Hair follicular keratinocyte (primary cell): ENCODE data around the gene GMEB2. TPM values are rescaled to one million over a fixed set of nuclear protein-coding genes. Genes with fewer than 3 reads are reported as not detected.

Source experiments
- total RNA-seq: library from RNA; depleted of rRNA; stranded (reverse); fragments of >200 nt; gene quantifications from 2 replicates; pipeline ENCODE4 v1.2.3, GENCODE V29; 2015

GMEB2 gene, protein sequence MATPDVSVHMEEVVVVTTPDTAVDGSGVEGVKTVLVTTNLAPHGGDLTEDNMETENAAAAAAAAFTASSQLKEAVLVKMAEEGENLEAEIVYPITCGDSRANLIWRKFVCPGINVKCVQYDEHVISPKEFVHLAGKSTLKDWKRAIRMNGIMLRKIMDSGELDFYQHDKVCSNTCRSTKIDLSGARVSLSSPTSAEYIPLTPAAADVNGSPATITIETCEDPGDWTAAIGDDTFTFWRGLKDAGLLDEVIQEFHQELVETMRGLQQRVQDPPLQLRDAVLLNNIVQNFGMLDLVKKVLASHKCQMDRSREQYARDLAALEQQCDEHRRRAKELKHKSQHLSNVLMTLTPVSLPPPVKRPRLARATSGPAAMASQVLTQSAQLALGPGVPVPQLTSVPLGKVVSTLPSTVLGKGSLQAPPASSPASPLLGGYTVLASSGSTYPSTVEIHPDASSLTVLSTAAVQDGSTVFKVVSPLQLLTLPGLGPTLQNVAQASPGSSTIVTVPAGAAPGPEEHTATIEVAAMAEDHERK
- 10.3 and 11.2 TPM in 2 replicates for total RNA-seq

DNA sequence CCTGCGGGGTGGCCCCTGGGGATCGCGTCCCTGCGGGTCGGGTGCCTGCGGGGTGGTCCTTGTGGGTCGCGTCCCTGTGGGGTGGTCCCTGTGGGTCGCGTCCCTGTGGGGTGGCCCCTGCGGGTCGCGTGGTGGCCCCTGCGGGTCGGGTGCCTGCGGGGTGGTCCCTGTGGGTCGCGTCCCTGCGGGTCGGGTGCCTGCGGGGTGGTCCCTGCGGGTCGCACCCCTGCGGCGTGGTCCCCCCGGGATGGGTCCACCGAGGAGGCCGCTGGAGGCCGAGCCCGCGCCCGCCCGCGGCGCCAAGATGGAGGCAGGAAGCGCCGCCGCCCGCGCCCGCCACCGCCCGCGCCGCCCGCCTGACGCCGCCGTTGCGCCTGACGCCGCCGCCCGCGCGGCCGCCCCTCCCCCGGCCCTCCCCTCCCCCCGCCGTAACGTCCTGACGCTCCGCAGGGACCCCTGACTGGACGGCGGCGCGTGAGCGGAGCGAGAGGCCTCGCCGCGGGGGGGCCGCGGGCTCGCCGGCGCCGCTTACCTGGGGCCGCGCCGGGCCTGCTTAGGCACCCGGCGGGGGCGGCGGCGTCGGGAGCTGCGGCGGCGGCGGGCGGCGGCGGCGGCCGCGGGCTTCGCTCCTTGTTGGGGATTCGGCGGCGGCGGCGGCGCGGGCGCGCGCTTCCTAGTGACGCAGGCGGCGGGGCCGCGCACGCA lies at the start of gene GMEB2:
Gene GMEB2 (minus strand): TSS at position 678 of the 705 bp plus-strand sequence. CDS start 7,704 bp downstream, outside the sequence.

DNA sequence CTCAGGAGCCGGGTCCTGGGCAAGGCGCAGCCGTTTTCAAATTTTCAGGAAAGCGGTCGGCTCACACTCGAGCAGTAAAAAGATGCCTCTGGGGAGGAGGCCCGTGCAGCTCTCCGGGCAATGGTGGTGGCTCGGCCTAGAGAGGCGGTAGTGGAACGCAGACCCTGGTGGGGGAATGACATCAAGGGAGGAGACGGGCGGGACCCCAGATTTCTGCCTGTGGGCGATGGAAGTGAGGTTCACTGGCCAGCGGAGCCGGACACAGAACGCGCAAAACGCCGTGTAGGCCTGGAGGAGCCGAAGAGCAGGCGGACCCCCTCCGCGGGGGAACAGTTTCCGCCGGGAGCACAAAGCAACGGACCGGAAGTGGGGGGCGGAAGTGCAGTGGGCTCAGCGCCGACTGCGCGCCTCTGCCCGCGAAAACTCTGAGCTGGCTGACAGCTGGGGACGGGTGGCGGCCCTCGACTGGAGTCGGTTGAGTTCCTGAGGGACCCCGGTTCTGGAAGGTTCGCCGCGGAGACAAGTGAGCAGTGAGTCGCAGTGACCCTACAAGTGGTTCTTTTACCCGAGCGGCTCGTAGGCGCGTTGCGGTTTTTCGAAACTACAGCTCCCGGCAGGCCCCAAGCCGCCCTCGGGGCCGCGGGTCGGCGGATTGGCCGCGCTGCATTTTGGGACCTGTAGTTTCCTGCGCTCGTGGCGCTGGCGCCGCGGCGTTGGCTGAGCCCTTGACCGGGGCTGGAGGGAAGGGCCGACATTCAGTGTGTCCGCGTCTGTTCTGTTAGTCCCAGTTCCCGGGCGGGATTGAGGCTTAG lies 31.2 kb upstream of the GMEB2 start, which contains the start of gene RTEL1:
Gene RTEL1 (plus strand): TSS at position 376 of the 812 bp plus-strand sequence. CDS start 1,091 bp downstream, outside the sequence.

DNA sequence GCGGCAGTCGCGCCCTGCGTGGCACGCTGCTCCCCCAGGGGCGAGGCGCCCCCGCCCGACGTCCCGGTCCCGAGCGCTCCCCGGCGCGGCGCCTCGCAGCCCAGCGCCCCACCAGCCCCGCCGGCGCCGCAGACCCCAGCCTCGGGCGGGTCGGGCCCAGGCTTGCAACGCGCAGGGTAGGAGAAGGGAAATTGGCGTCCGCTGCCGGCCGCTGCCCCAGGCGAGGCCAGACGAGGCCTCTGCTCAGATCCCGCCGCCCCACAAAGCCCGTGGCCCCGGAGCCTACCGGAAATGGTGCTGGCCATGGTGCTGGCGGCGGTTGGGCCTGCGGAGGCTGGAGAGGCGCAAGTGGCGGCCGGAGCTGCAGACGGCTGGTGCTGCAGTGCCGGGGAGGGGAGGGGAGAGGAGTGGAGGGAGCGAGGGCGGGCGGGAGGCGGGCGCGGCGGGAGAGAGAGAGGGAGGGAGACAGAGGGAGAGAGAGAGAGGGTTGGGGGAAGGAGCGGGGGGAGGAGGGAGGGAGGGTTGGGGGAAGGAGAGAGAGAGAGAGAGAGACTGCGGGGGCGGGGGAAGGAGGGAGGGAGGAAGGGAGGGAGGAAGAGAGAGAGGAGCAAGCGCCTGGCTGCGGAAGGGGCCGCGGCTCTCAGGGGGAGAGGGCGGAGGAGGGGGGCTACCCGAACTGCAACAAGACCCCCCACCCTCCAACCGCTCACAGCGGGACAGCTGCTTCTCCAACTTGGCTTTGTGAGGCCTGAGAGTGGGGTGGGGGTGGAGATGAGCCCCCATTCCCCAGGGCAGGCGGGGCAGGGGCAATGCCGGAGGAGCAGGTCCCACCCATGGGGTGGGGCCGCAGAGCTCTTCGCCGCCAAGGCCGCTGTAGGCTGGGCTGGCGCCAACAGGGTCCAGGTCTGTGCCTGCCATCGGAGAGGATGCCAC lies 26.4 kb upstream of the GMEB2 start, which contains the start of gene STMN3:
Gene STMN3 (minus strand): TSS at position 384 of the 933 bp plus-strand sequence. CDS start 79 bp downstream, at position 305.

DNA sequence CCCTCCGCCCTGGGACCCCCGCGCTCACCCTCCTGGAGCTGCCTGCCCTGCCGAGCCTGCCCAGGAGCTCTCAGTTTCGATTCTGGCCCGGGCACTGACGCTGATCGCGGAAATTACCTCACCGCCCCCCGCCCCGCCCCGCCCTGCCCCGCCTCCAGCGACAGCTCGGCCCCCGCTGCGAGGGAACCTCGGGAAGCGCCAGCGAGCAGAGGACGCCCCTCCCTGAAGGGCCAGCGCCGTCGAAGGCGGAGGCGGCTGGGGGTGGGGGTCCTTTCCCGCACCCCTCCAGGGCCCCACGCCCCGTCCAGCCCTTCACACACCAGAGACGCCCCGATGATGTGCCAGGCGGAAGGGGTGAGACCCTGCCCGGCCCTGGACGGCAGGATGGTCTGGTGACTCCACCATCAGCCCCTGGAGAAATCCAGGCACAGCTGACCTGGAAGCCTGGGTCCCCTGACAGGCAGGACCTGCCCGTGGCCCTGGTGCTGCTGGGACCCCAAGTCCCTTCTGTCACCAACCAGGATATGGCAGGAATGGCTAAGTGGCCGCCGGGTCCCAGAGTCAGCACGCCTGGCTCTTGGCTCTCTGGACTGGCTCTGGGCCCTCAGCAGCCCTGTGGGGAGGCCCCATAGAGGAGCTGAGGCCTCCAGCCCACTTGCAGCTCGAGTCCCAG lies 52.6 kb downstream of the GMEB2 start, which contains the start of gene HELZ2:
Gene HELZ2 (minus strand): TSS at position 84 of the 673 bp plus-strand sequence. CDS start 1,854 bp downstream, outside the sequence.

DNA sequence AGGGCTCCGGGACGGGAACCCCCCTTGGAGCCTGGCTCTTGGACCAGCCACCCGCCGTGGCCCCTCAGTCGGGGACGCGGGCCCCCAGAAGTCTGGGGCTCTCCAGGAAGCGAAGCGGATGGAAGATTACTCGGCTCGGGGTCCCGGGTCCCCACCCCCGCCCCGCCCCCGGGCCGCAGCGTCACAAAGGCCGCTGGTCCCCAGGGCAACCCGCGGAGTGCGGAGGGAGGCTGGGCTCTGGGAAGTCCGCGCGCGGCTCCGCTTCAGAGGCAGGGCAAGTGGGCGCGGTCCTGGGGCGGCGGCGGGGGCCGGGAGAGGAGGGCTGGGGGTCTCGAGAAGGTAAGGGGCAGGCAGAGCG lies 73.0 kb downstream of the GMEB2 start, which contains the start of gene FNDC11:
Gene FNDC11 (plus strand): TSS at position 227 of the 358 bp plus-strand sequence. CDS start 1,505 bp downstream, outside the sequence.

DNA sequence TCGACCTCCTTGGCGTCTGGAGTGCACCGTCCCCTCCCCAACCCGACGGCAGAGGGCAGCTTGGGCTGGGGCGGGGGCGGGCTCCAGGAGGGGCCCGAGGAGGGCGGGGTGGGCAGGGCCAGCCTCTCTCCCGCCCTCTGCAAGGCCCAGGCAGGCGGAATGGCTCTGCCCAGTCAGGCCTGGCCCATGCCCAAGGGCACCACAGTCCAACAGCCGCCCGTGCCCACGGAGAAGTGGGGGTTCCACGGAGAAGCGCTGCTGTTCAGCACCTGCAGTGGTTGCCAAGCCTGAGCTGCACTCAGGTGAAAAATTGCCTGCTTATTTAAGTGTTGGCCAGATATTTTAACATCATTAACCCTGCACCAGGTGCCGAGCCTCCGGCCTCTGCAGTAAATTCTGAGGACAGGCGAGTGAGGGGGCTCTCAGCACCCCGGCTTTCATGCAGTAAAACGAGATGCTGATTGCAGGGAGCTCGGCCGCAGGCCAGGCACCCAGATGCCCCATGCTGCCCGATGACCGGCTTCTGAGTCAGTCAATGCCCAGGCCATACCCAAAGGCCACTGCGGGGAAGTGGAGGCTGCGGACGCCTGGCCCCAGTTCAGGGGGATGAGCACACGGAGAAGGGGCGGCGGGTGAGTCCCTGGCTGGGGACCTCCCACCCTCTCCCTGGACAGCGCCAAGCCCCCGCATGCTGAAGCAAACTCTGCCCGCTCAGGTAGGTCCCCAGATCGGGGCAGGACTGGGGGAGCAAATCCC lies 79.0 kb downstream of the GMEB2 start, which contains the start of gene SRMS:
Gene SRMS (minus strand): TSS at position 25 of the 756 bp plus-strand sequence. CDS start 286 bp downstream, outside the sequence.

Other genes starting within 250 kb of the GMEB2 start
- gene KCNQ2, start 154.4 kb downstream of the GMEB2 start, total RNA-seq: not detected in 2 replicates
- not detected in 2 replicates for gene EEF1A2, start 128.0 kb downstream of the GMEB2 start, total RNA-seq
- 156 and 298 TPM in 2 replicates for gene PPDPF, start 106.3 kb downstream of the GMEB2 start, total RNA-seq
- 16.7 and 28.0 TPM in 2 replicates for gene PTK6, start 89.7 kb downstream of the GMEB2 start, total RNA-seq
- 0.39 TPM in 1 of 2 replicates, not detected in the other for gene SRMS, start 79.4 kb downstream of the GMEB2 start, total RNA-seq
- gene FNDC11, start 72.9 kb downstream of the GMEB2 start, total RNA-seq: 1.1 and 1.7 TPM in 2 replicates
- 28.9 and 40.2 TPM in 2 replicates for gene HELZ2, start 52.9 kb downstream of the GMEB2 start, total RNA-seq
- gene STMN3, start 26.3 kb upstream of the GMEB2 start, total RNA-seq: 14.6 and 24.8 TPM in 2 replicates
- gene RTEL1, start 31.2 kb upstream of the GMEB2 start, total RNA-seq: 14.7 and 16.0 TPM in 2 replicates
- gene TNFRSF6B, start 69.6 kb upstream of the GMEB2 start, total RNA-seq: 619 and 1,142 TPM in 2 replicates
- gene ARFRP1, start 80.9 kb upstream of the GMEB2 start, total RNA-seq: 37.6 and 39.0 TPM in 2 replicates
- 23.2 and 24.1 TPM in 2 replicates for gene ZGPAT, start 80.9 kb upstream of the GMEB2 start, total RNA-seq
- gene LIME1, start 109.6 kb upstream of the GMEB2 start, total RNA-seq: 7.3 and 8.9 TPM in 2 replicates
- gene SLC2A4RG, start 112.7 kb upstream of the GMEB2 start, total RNA-seq: 116 and 119 TPM in 2 replicates
- gene ZBTB46, start 204.2 kb upstream of the GMEB2 start, total RNA-seq: 0.23 and 0.78 TPM in 2 replicates
- not detected in 2 replicates for gene ABHD16B, start 234.4 kb upstream of the GMEB2 start, total RNA-seq
- gene TPD52L2, start 238.2 kb upstream of the GMEB2 start, total RNA-seq: 146 and 151 TPM in 2 replicates